ENCODE measurements around the gene TVP23C. TPM values are rescaled to one million over a fixed set of nuclear protein-coding genes. Genes with fewer than 3 reads are reported as not detected.

Gene TVP23C
- total and polyA plus RNA-seq, 2 of the 8 experiments (the other 6 are each of a cell fraction or from before 2014, with no cell fraction given): 2.9 to 9.6 TPM

DNA sequence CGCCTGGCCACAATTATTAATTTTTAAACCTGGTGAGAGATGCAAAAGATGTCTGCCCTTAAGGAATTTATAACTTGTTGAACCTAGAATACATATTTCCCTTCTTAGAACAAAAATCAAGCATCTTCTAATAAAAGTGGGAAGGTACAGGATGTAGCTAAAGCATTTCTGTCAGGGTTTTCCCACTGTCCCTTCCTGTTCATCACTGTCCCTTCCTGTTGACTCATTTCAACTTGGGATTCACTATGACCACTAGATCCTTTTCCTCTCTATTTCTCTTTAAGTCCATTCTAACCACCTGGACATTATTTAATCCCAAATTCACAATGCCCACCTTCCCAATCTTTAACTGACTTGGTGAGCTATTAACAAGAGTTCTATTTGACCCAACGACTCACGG is 62.0 kb downstream of the TVP23C start:
- H3K36me3 ChIP-seq (ENCODE audit: control insufficient read depth in 2 of 4, insufficient read depth in 4 of 4, low read length in 3 of 4): 0 out of 8 replicates have a peak, but pooled peaks cover 0 to 2% (median 0%) of the 10 kb centered on the region in 4 experiments
- DNase-seq (ENCODE audit: low read depth in 1 of 2, low spot score in 2 of 2) (no peak), FAIRE-seq (no peak)
- H3K4me3 ChIP-seq (ENCODE audit: extremely low read depth in 1 of 4, insufficient read depth in 2 of 4, low read depth in 3 of 4, low read length in 4 of 4): no peak overlapping the region
- H2BK15ac ChIP-seq (ENCODE audit: low read length): no peak overlapping the region
- ChIA-PET POLR2A (ENCODE audit: partially characterized antibody) (interaction anchor here (1.0 to 1.3 kb wide), 3 partner anchors 12 to 35 kb away, joined by 3 to 4 read pairs (median 3); no protein-coding TSS in a partner anchor), CTCF (ENCODE audit: partially characterized antibody) (interaction anchor here (0.7 to 7.3 kb wide), 11 partner anchors 8 to 311 kb away, joined by 3 to 87 read pairs (median 4); partner anchors contain the start of gene PMP22)
- H2BK5ac ChIP-seq (ENCODE audit: low read depth, low read length): no peak overlapping the region
- no peak overlapping the region for H3K4me2 ChIP-seq (ENCODE audit: insufficient read depth in 1 of 2, low read depth in 2 of 2, low read length in 2 of 2)
- no peak overlapping the region for H3K18ac ChIP-seq (ENCODE audit: extremely low read depth, low read length)
- no peak overlapping the region for H4K91ac ChIP-seq (replicated peaks; ENCODE audit: insufficient read length, low read length)
- no peaks in the 10 kb centered on the region for H3K9me3 ChIP-seq (ENCODE audit: insufficient read depth in 2 of 2, low read depth in 1 of 2, low read length in 1 of 2)
- no peak overlapping the region for H2BK120ac ChIP-seq (replicated peaks; ENCODE audit: low read depth, low read length)
- H3K79me1 ChIP-seq (ENCODE audit: low read depth, low read length): no peaks in the 10 kb centered on the region
- H3K4me1 ChIP-seq (replicated peaks in 1 of 4; ENCODE audit: control insufficient read depth in 3 of 4, insufficient read depth in 4 of 4, low read length in 3 of 4): peaks cover 0 to 5% (median 3%) of the 10 kb centered on the region in 4 experiments; a peak in 4 of 7 replicates
- H3K23ac ChIP-seq (ENCODE audit: insufficient read length): no peak overlapping the region
- H3K23me2 ChIP-seq (ENCODE audit: low read depth, low read length): no peaks in the 10 kb centered on the region
- H4K20me1 ChIP-seq (replicated peaks in 1 of 2; ENCODE audit: control insufficient read depth in 1 of 2, insufficient read depth in 2 of 2, low read length in 2 of 2): no peaks in the 10 kb centered on the region
- H3K9ac ChIP-seq (replicated peaks in 1 of 4; ENCODE audit: extremely low read depth in 1 of 4, low read depth in 3 of 4, low read length in 3 of 4): no peak overlapping the region
- no peaks in the 10 kb centered on the region for H3K27me3 ChIP-seq (replicated peaks in 1 of 4; ENCODE audit: control insufficient read depth in 3 of 4, extremely low read depth in 1 of 4, insufficient read depth in 3 of 4, low read length in 3 of 4)
- no peak overlapping the region for H3K14ac ChIP-seq (ENCODE audit: insufficient read length)
- no peak overlapping the region for H3K4ac ChIP-seq (replicated peaks; ENCODE audit: insufficient read length, low read depth, low read length)
- 94% methylated on average over 3 of the region's 3 CpGs; no CpG with 5 or more reads in 1 of the 2 experiments for WGBS, 2 experiments (ENCODE audit: extremely low coverage in 1 of 2, insufficient coverage in 1 of 2, insufficient read length in 1 of 2, insufficient replicate concordance in 2 of 2, low coverage in 1 of 2, low lambda C conversion rate in 2 of 2, missing lambda C conversion rate in 1 of 2)
- H2AFZ ChIP-seq (ENCODE audit: low read length): no peak overlapping the region
- no peaks in the 10 kb centered on the region for H3K79me2 ChIP-seq (ENCODE audit: control insufficient read depth in 1 of 2, insufficient read depth in 2 of 2, low read length in 2 of 2)
- H4K8ac ChIP-seq (ENCODE audit: extremely low read depth, insufficient read depth, low read length): no peak overlapping the region
- H4K5ac ChIP-seq (ENCODE audit: insufficient read length, low read depth, low read length): no peak overlapping the region
- no peak overlapping the region for H2BK20ac ChIP-seq (ENCODE audit: low read length)
- H3K27ac ChIP-seq (ENCODE audit: low read depth, low read length): no peak overlapping the region
- H3K56ac ChIP-seq (replicated peaks; ENCODE audit: insufficient read length, low read depth, low read length): no peak overlapping the region
- H2BK12ac ChIP-seq (ENCODE audit: low read depth, low read length): no peak overlapping the region
- no peak overlapping the region; the same call in 1 of the 2 replicates for H2AK5ac ChIP-seq (ENCODE audit: low read depth, low read length)
- TF ChIP-seq KDM1A (IDR thresholded peaks at IDR 0.05; ENCODE audit: borderline replicate concordance, low read length): no peak
- TF ChIP-seq EGR1 (IDR thresholded peaks at IDR 0.05; ENCODE audit: borderline replicate concordance, low read depth, low read length): no peak
- no peak for TF ChIP-seq GTF2F1 (IDR thresholded peaks at IDR 0.05; ENCODE audit: borderline replicate concordance, low read depth, low read length)
- no peak for TF ChIP-seq TCF12 (IDR thresholded peaks at IDR 0.05; ENCODE audit: low read depth, low read length)
- no peak for TF ChIP-seq TEAD4 (IDR thresholded peaks at IDR 0.05; ENCODE audit: low read depth, low read length)
- no peak for TF ChIP-seq NRF1 (IDR thresholded peaks at IDR 0.05; ENCODE audit: low read depth, low read length)
- TF ChIP-seq EP300 (IDR thresholded peaks at IDR 0.05; ENCODE audit: borderline replicate concordance in 1 of 2, low read depth in 2 of 2, low read length in 2 of 2): no peak
- no peak for TF ChIP-seq ATF2 (IDR thresholded peaks at IDR 0.05; ENCODE audit: low read length)
- TF ChIP-seq RNF2 (IDR thresholded peaks at IDR 0.05; ENCODE audit: borderline replicate concordance, low read depth, low read length, missing control alignments, poor library complexity, severe bottlenecking): no peak
- no peak for TF ChIP-seq POLR2A (IDR thresholded peaks at IDR 0.05; ENCODE audit: control extremely low read depth in 1 of 2, low read depth in 2 of 2, low read length in 2 of 2)
- TF ChIP-seq, protein P1, sequence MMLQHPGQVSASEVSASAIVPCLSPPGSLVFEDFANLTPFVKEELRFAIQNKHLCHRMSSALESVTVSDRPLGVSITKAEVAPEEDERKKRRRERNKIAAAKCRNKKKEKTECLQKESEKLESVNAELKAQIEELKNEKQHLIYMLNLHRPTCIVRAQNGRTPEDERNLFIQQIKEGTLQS (IDR thresholded peaks at IDR 0.05; ENCODE audit: insufficient read depth, low read depth, low read length): no peak
